AG08395 (cell line): ENCODE measurements around the gene CEBPZ.
"Not testable (repeated sequence)": the region's sequence is repeated elsewhere in the genome, so short reads cannot be mapped to it uniquely, and the experiment has no call there.

ENCODE experiments used
- DNase-seq: peaks from one replicate; pipeline ENCODE4 v3.0.0; 2012; ENCODE audit warnings: mixed read lengths, low spot score

The CEBPZ gene

GRCh38 chr2:37215250-37215649 lies 16.1 kb downstream of the CEBPZ start:
- no peak for DNase-seq

GRCh38 chr2:37211939-37212338 lies 19.5 kb downstream of the CEBPZ start:
- DNase-seq, result no peak

GRCh38 chr2:37211212-37211611 lies 20.2 kb downstream of the CEBPZ start:
- no peak for DNase-seq

GRCh38 chr2:37206760-37207159 lies 24.6 kb downstream of the CEBPZ start:
- not testable (repeated sequence) for DNase-seq

- DNase-seq, result no peak
Measured at GRCh38 chr2:37205689-37206341, 25.6 kb downstream of the CEBPZ start.

GRCh38 chr2:37205071-37205661 lies 26.2 kb downstream of the CEBPZ start:
- not testable (repeated sequence) for DNase-seq

- DNase-seq, result no peak
Measured at GRCh38 chr2:37203708-37204107, 27.7 kb downstream of the CEBPZ start.

- DNase-seq, result no peak
Measured at GRCh38 chr2:37201766-37202165, 29.6 kb downstream of the CEBPZ start.

GRCh38 chr2:37201208-37201607 lies 30.2 kb downstream of the CEBPZ start:
- no peak for DNase-seq

GRCh38 chr2:37198681-37199065 lies 32.7 kb downstream of the CEBPZ start:
- no peak for DNase-seq

GRCh38 chr2:37196320-37197195 lies 34.8 kb downstream of the CEBPZ start, which contains the start of gene CEBPZOS:
Gene CEBPZOS, plus strand, starts transcription at chr2:37196496. Its CDS starts 3,209 bp downstream, at chr2:37199705.
- DNase-seq, result peak; percentile 88

GRCh38 chr2:37195862-37196319 lies 35.5 kb downstream of the CEBPZ start:
- DNase-seq, result not testable (repeated sequence)

- DNase-seq, result no peak
Measured at GRCh38 chr2:37192551-37192950, 38.8 kb downstream of the CEBPZ start.

GRCh38 chr2:37191747-37192146 lies 39.6 kb downstream of the CEBPZ start:
- no peak for DNase-seq

- no peak for DNase-seq
Measured at GRCh38 chr2:37191253-37191652, 40.1 kb downstream of the CEBPZ start.

- DNase-seq, result no peak
Measured at GRCh38 chr2:37190290-37190689, 41.1 kb downstream of the CEBPZ start.

GRCh38 chr2:37189452-37190153 lies 41.8 kb downstream of the CEBPZ start:
- peak; percentile 82 for DNase-seq

GRCh38 chr2:37188570-37188969 lies 42.8 kb downstream of the CEBPZ start, which contains the start of gene SULT6B1:
Gene SULT6B1, minus strand, starts transcription at chr2:37188670. Its CDS starts 30 bp downstream, at chr2:37188640.
- DNase-seq, result no peak

- no peak for DNase-seq
Measured at GRCh38 chr2:37181726-37182684, 49.4 kb downstream of the CEBPZ start.

GRCh38 chr2:37180640-37181039 lies 50.8 kb downstream of the CEBPZ start:
- DNase-seq, result no peak
